Fibroblast of the aortic adventitia (primary cell): ENCODE results near the gene USP8. TPM values are rescaled to one million over a fixed set of nuclear protein-coding genes. Genes with fewer than 3 reads are reported as not detected.
"Not testable (repeated sequence)": the region's sequence is repeated elsewhere in the genome, so short reads cannot be mapped to it uniquely, and the experiment has no call there.

Experiments used
- DNase-seq: peaks from one replicate; pipeline ENCODE4 v3.0.0-alpha.2; 2010; ENCODE audit warnings: low read depth
- H3K4me3 ChIP-seq: 2 replicates; pipeline ENCODE4 v1.5.1; 2011; ENCODE audit warnings: low read depth, mild to moderate bottlenecking, control low read depth, low read length, moderate library complexity
- CTCF ChIP-seq: IDR thresholded peaks from 2 replicates; pipeline ENCODE4 v1.5.1; 2011; ENCODE audit warnings: mild to moderate bottlenecking, low read length, control low read depth, inconsistent platforms; ENCODE audit not compliant: insufficient read depth
- total RNA-seq: library from RNA; depleted of rRNA; stranded (reverse); fragments of >200 nt; gene quantifications from 2 replicates; pipeline ENCODE4 v1.2.3, GENCODE V29; 2012; ENCODE audit warnings: low replicate concordance

Gene USP8
- total RNA-seq, 1 donor = 58.1 TPM

DNA sequence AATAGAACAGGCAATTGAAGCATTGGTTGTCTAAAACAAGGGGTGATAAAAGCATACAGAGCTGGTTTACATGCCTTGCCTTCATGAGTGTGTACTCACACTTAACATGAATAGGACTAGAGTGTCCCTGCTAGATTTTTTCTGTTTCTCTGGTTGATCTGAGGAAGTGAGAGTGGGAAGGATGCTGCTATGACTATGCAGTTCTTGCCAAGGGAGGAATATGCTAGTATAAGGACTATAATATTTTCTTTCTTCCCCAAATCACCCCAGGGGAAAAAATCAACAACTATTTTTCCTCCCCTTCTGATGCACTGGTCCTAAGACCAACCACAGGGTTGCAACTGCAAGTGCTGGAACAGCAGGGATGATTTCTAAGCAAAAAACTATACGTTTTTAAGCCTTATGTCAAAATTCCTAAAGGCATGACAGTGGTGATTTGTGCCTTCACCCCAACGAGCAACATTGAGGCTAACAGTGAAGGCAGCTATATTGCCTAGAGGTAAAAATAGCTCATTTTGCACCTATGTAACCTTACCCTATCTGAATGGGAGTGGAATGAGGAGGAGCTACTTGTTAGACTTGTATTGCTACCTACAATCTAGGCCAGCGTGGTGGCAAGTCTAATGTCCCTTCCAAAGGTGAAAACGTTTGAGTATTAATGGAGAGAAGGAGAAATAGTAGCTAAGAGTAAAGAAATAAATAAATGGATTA, 33.5 kb upstream of the USP8 start:
- TF ChIP-seq CTCF = no peak
- no peak overlapping the region for H3K4me3 ChIP-seq
- DNase-seq = no peak

DNA sequence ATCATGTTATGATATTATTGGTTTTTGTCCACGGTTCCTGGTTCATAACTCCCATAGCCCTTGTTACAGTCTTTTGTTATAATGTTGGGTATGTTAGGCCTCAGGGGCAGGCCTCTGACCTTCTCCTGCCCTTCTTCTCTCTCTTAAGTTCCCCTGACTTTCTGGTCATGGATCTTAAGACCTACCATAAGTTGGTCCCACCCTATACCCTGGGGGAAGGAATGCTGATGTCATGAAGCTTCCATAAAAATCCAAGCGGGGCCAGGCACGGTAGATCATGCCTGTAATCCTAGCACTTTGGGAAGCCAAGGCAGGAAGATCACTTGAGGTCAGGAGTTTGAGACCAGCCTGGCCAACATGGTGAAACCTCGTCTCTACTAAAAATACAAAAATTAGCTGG, 32.6 kb upstream of the USP8 start:
- not testable (repeated sequence) for DNase-seq, H3K4me3 ChIP-seq

DNA sequence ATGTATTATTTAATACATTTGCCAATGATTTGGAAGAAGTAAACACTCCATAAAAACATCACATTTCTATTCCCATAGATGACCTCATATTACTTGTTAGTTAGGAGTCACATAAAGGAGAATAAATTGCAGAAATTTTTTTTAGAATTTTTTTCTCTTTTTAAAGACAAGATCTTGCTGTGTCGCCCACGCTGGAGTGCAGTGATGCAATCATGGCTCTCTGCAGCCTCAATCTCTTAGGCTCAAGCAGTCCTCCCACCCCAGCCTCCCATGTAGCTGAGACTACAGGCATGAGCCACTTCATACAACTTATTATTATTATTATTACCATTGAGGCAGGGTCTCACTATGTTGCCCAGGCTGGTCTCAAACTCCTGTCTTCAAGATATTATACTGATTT, 12.3 kb upstream of the USP8 start:
- no peak for DNase-seq
- no peak for TF ChIP-seq CTCF
- no peak overlapping the region for H3K4me3 ChIP-seq

GRCh38 chr15:50414624-50415023, 9.6 kb upstream of the USP8 start:
- no peak for DNase-seq
- no peak overlapping the region for H3K4me3 ChIP-seq
- TF ChIP-seq CTCF = no peak

DNA sequence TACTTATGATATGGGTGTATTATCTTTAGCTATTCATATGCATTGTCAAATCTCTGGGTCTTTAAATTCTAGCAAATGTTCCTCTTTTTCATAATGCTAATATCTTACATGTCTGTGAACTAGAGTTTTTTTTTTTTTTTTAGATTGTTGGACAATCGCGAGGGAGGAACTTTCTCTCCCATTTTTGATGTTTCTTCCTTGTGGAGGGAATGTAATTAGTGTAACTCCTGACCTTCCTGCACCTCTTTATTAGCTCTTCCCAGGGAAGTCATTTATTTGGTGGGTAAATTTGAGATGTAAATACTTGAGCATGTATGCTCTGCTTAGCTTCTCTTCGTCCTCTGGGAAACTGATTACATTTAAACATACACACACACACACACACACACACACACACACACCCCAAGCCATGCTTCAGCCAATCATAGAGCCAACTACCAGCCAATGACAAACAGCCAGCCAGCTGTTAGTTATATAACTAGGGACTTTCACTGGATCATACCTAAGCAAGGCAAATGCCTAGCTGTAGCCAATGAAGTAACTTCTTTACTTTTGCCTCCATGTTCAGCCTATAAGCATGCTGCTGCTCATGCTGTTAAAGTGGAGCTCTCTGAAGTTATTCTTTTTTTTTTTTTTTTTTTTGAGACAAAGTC, 8.3 kb upstream of the USP8 start:
- H3K4me3 ChIP-seq = no peak overlapping the region
- TF ChIP-seq CTCF = no peak
- peak; percentile 29 for DNase-seq

DNA sequence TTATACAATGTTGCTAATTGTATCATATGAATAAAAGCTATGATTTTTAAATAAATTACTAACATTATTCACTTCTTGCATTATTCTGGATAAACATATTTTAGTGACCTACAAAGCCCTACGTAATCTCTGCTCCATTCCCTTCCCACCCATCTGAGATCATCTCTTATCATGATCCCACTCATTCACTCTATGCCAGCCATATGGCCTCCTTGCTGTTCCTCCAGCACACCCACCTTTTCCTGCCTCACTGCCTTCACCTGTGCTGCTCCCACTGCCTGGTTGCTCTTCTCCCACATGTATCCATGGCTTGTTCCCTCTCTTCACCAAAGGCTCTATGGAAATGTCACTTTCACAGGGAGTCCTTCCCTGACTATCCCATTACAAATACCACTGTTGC, 7.3 kb upstream of the USP8 start:
- no peak for DNase-seq
- H3K4me3 ChIP-seq = no peak overlapping the region
- TF ChIP-seq CTCF = no peak

- DNase-seq = no peak
- H3K4me3 ChIP-seq = no peak overlapping the region
- TF ChIP-seq CTCF = no peak
Measured at GRCh38 chr15:50418041-50418583, 6.1 kb upstream of the USP8 start.
